OCI-LY7 (cell line): ENCODE results near the gene GABRG3.

Source experiments
- EZH2phosphoT487 ChIP-seq: fragments of 200-600 bp; sonication (generic); IDR thresholded peaks from 2 replicates; pipeline ENCODE4 v1.6.1; 2018; ENCODE audit warnings: low read depth, borderline replicate concordance, mild to moderate bottlenecking, mixed run types, antibody characterized with exemption, low read length, moderate library complexity, mixed read lengths
- TF ChIP-seq, protein P1 (sequence below): fragments of 200-600 bp; sonication (generic); conservative IDR thresholded peaks from 2 replicates; pipeline ENCODE4 v1.5.1; 2014; ENCODE audit warnings: mild to moderate bottlenecking, antibody characterized with exemption, low read length, moderate library complexity, mixed read lengths

DNA sequence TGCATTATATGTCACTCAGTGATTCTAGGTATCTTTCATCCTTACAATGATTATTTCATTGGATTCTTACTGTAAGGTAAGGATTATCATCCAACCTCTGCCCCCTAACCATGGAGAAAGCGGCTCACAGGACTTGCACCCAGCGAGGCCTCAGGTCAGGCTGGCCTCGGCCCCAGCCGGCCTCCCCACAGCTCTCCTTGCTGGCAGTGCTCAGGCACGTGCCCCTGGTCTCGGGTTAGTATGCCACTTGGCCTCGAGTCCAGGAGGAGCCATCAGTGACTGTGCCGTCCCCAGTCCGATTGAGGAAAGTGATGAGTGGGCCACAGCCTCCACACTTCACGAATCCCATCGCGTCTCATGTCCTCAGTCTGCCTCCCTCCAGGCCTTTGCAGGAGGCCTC is 35.7 kb upstream of the GABRG3 start:
- TF ChIP-seq, protein P1, sequence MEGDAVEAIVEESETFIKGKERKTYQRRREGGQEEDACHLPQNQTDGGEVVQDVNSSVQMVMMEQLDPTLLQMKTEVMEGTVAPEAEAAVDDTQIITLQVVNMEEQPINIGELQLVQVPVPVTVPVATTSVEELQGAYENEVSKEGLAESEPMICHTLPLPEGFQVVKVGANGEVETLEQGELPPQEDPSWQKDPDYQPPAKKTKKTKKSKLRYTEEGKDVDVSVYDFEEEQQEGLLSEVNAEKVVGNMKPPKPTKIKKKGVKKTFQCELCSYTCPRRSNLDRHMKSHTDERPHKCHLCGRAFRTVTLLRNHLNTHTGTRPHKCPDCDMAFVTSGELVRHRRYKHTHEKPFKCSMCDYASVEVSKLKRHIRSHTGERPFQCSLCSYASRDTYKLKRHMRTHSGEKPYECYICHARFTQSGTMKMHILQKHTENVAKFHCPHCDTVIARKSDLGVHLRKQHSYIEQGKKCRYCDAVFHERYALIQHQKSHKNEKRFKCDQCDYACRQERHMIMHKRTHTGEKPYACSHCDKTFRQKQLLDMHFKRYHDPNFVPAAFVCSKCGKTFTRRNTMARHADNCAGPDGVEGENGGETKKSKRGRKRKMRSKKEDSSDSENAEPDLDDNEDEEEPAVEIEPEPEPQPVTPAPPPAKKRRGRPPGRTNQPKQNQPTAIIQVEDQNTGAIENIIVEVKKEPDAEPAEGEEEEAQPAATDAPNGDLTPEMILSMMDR, result no peak
- TF ChIP-seq EZH2phosphoT487, result no peak
